ENCODE measurements around the gene EPHA6.
"Not testable (repeated sequence)": the region's sequence is repeated elsewhere in the genome, so short reads cannot be mapped to it uniquely, and the experiment has no call there.

Gene EPHA6

GRCh38 chr3:97530691-97531090 lies 716.3 kb downstream of the EPHA6 start:
- H3K4me3 ChIP-seq (ENCODE audit: low read depth, low read length) = no peak overlapping the region
- TF ChIP-seq CTCF (IDR thresholded peaks at IDR 0.05; ENCODE audit: low read depth, low read length) = no peak

- H3K4me3 ChIP-seq (ENCODE audit: low read depth, low read length) = not testable (repeated sequence)
Measured at GRCh38 chr3:97547573-97547972, 733.2 kb downstream of the EPHA6 start.

GRCh38 chr3:97550408-97550807 lies 736.0 kb downstream of the EPHA6 start:
- H3K4me3 ChIP-seq (ENCODE audit: low read depth, low read length) = no peak overlapping the region
- TF ChIP-seq CTCF (IDR thresholded peaks at IDR 0.05; ENCODE audit: low read depth, low read length) = no peak

GRCh38 chr3:97552186-97552585 lies 737.8 kb downstream of the EPHA6 start:
- TF ChIP-seq CTCF (IDR thresholded peaks at IDR 0.05; ENCODE audit: low read depth, low read length) = no peak

GRCh38 chr3:97575742-97576141 lies 761.3 kb downstream of the EPHA6 start:
- TF ChIP-seq CTCF (IDR thresholded peaks at IDR 0.05; ENCODE audit: low read depth, low read length) = no peak
- no peak overlapping the region for H3K4me3 ChIP-seq (ENCODE audit: low read depth, low read length)

More at GRCh38 chr3:97552186-97552585, 737.8 kb downstream of the EPHA6 start:
- no peak overlapping the region for H3K4me3 ChIP-seq (ENCODE audit: low read depth, low read length)

GRCh38 chr3:97576221-97576620 lies 761.8 kb downstream of the EPHA6 start:
- H3K4me3 ChIP-seq (ENCODE audit: low read depth, low read length) = no peak overlapping the region
- no peak for TF ChIP-seq CTCF (IDR thresholded peaks at IDR 0.05; ENCODE audit: low read depth, low read length)

GRCh38 chr3:97579365-97579764 lies 765.0 kb downstream of the EPHA6 start:
- no peak for TF ChIP-seq CTCF (IDR thresholded peaks at IDR 0.05; ENCODE audit: low read depth, low read length)
- H3K4me3 ChIP-seq (ENCODE audit: low read depth, low read length) = no peak overlapping the region

- H3K4me3 ChIP-seq (ENCODE audit: low read depth, low read length) = no peak overlapping the region
- TF ChIP-seq CTCF (IDR thresholded peaks at IDR 0.05; ENCODE audit: low read depth, low read length) = no peak
Measured at GRCh38 chr3:97610626-97611025, 796.2 kb downstream of the EPHA6 start.
